Central memory CD8-positive, alpha-beta T cell (primary cell): ENCODE measurements around the gene FAM216B.

Experiments
- ATAC-seq: fragments of 150-1000 bp; cut with Tn5 transposase; replicated peaks from 2 replicates; pipeline ENCODE4 v1.10.0; 2022; ENCODE audit warnings: mild to moderate bottlenecking, moderate FRiP score, moderate number of reproducible peaks; ENCODE audit not compliant: poor library complexity, severe bottlenecking; ENCODE audit errors: extremely low read depth
- DNase-seq, 2 donors: peaks; one replicate each; pipeline ENCODE4 v3.0.0; 2021; ENCODE audit warnings: low spot score in 2 of 2
- H3K27ac Mint-ChIP-seq: one replicate; pipeline ENCODE4 v1.8.0; 2022; ENCODE audit warnings: low read depth, mild to moderate bottlenecking, moderate library complexity, mixed read lengths
- H3K27me3 Mint-ChIP-seq: one replicate; pipeline ENCODE4 v1.8.0; 2022; ENCODE audit warnings: mixed read lengths
- H3K36me3 Mint-ChIP-seq: one replicate; pipeline ENCODE4 v1.8.0; 2022; ENCODE audit warnings: mild to moderate bottlenecking, moderate library complexity, mixed read lengths; ENCODE audit not compliant: insufficient read depth
- H3K4me1 Mint-ChIP-seq: one replicate; pipeline ENCODE4 v1.8.0; 2022; ENCODE audit warnings: mixed read lengths
- H3K4me3 Mint-ChIP-seq: one replicate; pipeline ENCODE4 v1.8.0; 2022; ENCODE audit warnings: mild to moderate bottlenecking, moderate library complexity, mixed read lengths
- H3K9me3 Mint-ChIP-seq: one replicate; pipeline ENCODE4 v1.8.0; 2022; ENCODE audit warnings: mixed read lengths

The FAM216B gene

GRCh38 chr13:42792154-42792553 is 10.8 kb downstream of the FAM216B start:
- peaks cover 22% of the 10 kb centered on the region for H3K27me3 Mint-ChIP-seq
- DNase-seq (no peak), ATAC-seq (no peak)
- H3K36me3 Mint-ChIP-seq, result no peaks in the 10 kb centered on the region
- no peaks in the 10 kb centered on the region for H3K4me1 Mint-ChIP-seq
- no peak overlapping the region for H3K4me3 Mint-ChIP-seq
- no peak overlapping the region for H3K27ac Mint-ChIP-seq
- no peaks in the 10 kb centered on the region for H3K9me3 Mint-ChIP-seq

DNA sequence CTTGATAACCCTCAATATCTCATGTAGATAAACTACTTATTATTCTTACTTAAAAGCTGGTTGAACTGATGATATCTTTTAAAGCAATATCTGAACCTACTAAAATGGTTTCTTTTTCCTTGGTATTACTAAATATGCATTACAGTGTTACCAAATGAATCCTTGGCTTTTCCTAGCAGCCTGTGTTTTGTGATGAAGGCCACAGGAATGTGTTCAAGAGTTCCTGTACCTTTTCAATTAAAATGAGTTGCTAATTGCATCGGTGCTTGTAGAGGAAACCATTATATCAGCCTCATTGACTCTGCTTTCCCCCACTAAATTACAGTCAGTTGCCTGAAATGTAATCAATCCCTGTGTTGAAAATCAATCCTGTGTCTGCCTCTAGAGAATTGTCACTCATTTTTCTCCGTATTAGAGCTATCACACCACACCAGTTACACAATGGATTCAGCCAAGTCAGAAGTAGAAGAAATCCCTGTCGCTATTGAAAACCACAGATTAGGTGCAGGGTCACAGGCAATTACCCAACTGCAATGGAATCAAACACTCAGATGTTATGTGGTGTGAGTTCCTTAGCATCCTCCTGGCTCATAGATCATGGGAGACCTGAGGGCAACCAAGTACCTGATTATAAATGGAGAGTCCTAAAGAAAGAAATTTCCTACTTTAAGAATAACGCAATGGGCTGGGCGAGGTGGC is 13.3 kb downstream of the FAM216B start:
- ATAC-seq, result no peak
- Mint-ChIP-seq H3K4me1 (no peaks in the 10 kb centered on the region), H3K4me3 (no peak overlapping the region), H3K9me3 (no peaks in the 10 kb centered on the region), H3K27ac (no peak overlapping the region), H3K27me3 (peaks cover 34% of the 10 kb centered on the region), H3K36me3 (no peaks in the 10 kb centered on the region)
- DNase-seq, result no peak

DNA sequence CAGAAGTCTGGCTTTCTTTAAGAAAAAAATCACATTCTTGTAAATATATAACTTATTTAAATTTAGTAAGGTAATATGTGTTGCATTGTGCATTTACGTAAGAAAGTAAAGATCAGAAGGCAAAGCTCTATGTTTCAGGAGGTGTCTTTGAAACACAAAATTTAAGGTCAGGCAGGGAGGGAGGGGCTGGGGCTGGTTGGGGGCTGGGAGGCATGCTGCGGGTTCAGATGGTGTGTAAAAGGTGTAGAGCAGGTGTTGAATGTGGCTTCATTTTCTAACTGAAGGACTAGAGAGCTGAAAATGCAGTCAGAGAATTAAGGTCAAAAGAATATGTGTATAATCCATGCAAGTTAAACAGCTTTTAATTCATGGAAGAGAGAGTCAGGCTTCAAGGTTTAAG is 14.3 kb downstream of the FAM216B start:
- Mint-ChIP-seq H3K4me3 (no peak overlapping the region), H3K36me3 (no peaks in the 10 kb centered on the region), H3K4me1 (no peaks in the 10 kb centered on the region), H3K27me3 (peaks cover 34% of the 10 kb centered on the region), H3K9me3 (no peaks in the 10 kb centered on the region), H3K27ac (no peak overlapping the region)
- DNase-seq (no peak), ATAC-seq (no peak)

GRCh38 chr13:42796747-42797356 is 15.5 kb downstream of the FAM216B start:
- no peaks in the 10 kb centered on the region for H3K9me3 Mint-ChIP-seq
- H3K4me1 Mint-ChIP-seq, result no peaks in the 10 kb centered on the region
- H3K36me3 Mint-ChIP-seq, result no peaks in the 10 kb centered on the region
- H3K27me3 Mint-ChIP-seq, result peaks cover 34% of the 10 kb centered on the region
- ATAC-seq (no peak), DNase-seq (no peak)
- no peak overlapping the region for H3K4me3 Mint-ChIP-seq
- H3K27ac Mint-ChIP-seq, result no peak overlapping the region

DNA sequence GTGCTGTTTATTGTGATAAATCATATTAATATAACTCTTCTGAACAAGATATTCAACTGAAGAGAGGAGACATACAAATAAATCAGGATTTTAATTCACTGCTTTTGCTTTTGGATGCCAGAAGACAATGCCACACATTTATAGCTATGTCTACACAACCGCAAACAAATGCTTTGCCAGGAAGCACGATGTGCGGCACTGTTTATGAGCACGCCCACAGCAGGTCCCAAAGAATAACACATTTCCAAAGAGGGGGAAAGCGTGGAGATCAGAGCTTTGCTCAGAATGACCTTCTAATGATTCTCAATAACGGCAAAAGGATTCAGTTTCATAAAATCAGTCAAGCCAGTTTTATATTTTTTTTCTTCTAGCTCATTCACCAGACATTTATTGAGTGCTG is 16.7 kb downstream of the FAM216B start:
- no peak overlapping the region for H3K27ac Mint-ChIP-seq
- H3K4me3 Mint-ChIP-seq, result no peak overlapping the region
- no peaks in the 10 kb centered on the region for H3K9me3 Mint-ChIP-seq
- H3K4me1 Mint-ChIP-seq, result no peaks in the 10 kb centered on the region
- ATAC-seq (no peak), DNase-seq (no peak)
- H3K36me3 Mint-ChIP-seq, result no peaks in the 10 kb centered on the region
- peaks cover 34% of the 10 kb centered on the region for H3K27me3 Mint-ChIP-seq

GRCh38 chr13:42800109-42800643 is 18.8 kb downstream of the FAM216B start:
- Mint-ChIP-seq H3K36me3 (no peaks in the 10 kb centered on the region), H3K9me3 (no peaks in the 10 kb centered on the region), H3K4me1 (no peaks in the 10 kb centered on the region), H3K27me3 (peaks cover 29% of the 10 kb centered on the region), H3K4me3 (no peak overlapping the region), H3K27ac (no peak overlapping the region)
- ATAC-seq (no peak), DNase-seq (no peak)

DNA sequence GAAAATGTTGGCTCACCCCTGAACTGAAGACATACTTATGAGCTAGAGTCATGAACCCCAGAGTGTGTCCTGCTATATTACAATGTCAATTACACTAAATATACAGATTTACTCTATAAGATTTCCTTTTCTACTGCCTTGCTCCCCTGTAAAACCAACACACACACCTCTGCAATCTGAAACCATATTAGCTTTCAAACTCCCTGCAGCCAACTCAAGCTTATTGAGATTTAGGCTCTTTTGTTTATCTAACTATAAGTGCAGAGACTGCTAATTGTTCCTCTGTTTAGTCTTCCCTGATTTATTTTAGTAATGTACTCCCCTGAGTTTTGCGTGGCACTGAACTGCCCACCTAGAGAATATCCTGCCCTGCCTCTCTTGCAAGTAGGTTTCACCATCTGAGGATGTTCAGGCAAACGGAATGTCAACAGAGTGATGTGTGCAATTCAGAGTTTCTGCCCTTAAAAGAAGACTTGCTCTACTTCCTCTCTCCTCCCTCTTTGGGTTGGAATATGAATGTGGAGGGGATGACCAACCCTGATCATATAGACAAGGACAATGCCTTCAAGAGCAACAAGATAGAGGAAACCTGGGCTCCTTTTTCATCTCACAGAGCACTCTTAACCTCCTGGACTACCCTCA is 22.3 kb downstream of the FAM216B start:
- no peak overlapping the region for H3K4me3 Mint-ChIP-seq
- no peaks in the 10 kb centered on the region for H3K4me1 Mint-ChIP-seq
- H3K36me3 Mint-ChIP-seq, result no peaks in the 10 kb centered on the region
- DNase-seq, result no peak
- ATAC-seq, result no peak
- H3K27me3 Mint-ChIP-seq, result peaks cover under 1% of the 10 kb centered on the region
- no peak overlapping the region for H3K27ac Mint-ChIP-seq
- H3K9me3 Mint-ChIP-seq, result no peaks in the 10 kb centered on the region

GRCh38 chr13:42804244-42804874 is 23.0 kb downstream of the FAM216B start:
- no peaks in the 10 kb centered on the region for H3K36me3 Mint-ChIP-seq
- ATAC-seq (no peak), DNase-seq (no peak)
- no peaks in the 10 kb centered on the region for H3K4me1 Mint-ChIP-seq
- H3K4me3 Mint-ChIP-seq, result no peak overlapping the region
- no peaks in the 10 kb centered on the region for H3K9me3 Mint-ChIP-seq
- H3K27me3 Mint-ChIP-seq, result peaks cover 7% of the 10 kb centered on the region
- no peak overlapping the region for H3K27ac Mint-ChIP-seq

DNA sequence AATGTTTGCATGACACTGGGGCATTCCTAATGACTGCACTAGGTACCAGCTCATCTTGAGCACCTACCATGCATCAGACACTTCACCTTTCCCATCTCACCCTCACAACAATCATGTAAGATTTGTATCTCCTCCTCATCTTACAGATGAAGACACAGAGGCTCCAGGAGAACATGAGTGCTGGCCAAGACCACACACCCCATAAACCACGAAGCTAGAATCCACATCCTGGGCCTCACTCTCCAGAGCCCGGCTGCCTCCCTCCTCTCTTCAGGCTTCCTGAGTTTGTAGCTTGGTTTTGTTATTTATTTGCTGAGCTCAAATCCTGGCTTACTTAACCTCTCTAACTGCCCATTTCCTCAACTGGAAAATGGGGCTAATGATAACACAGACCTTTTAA is 25.9 kb downstream of the FAM216B start:
- Mint-ChIP-seq H3K4me3 (no peak overlapping the region), H3K36me3 (no peaks in the 10 kb centered on the region), H3K9me3 (no peaks in the 10 kb centered on the region), H3K27ac (no peak overlapping the region), H3K27me3 (peaks cover 12% of the 10 kb centered on the region), H3K4me1 (no peaks in the 10 kb centered on the region)
- no peak for ATAC-seq
- no peak for DNase-seq

DNA sequence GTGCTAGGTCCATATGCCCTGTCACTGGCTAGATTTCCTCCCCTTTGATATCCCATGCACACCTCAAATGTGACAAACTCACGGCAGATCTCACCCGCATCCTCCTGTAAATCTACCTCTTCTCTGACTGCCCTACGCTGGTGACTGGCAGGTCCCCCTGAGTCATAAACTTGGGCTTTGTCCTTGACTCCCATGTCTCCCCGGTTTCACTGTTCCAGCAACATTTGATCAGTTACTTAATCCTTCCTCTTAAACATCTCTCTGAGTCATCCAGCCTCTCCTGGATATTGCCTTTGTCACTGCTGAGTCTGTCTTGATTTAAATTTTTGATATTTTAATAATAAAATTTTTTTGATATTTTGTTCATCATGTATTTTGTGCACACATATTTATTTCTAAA is 26.5 kb downstream of the FAM216B start:
- peaks cover 12% of the 10 kb centered on the region for H3K27me3 Mint-ChIP-seq
- H3K27ac Mint-ChIP-seq, result no peak overlapping the region
- H3K4me3 Mint-ChIP-seq, result no peak overlapping the region
- ATAC-seq, result no peak
- no peaks in the 10 kb centered on the region for H3K4me1 Mint-ChIP-seq
- H3K36me3 Mint-ChIP-seq, result no peaks in the 10 kb centered on the region
- no peaks in the 10 kb centered on the region for H3K9me3 Mint-ChIP-seq
- no peak for DNase-seq

GRCh38 chr13:42808341-42808940 is 27.1 kb downstream of the FAM216B start:
- Mint-ChIP-seq H3K4me3 (no peak overlapping the region), H3K4me1 (no peaks in the 10 kb centered on the region), H3K27ac (no peak overlapping the region), H3K9me3 (no peaks in the 10 kb centered on the region), H3K27me3 (peaks cover 12% of the 10 kb centered on the region), H3K36me3 (no peaks in the 10 kb centered on the region)
- DNase-seq (no peak), ATAC-seq (no peak)

DNA sequence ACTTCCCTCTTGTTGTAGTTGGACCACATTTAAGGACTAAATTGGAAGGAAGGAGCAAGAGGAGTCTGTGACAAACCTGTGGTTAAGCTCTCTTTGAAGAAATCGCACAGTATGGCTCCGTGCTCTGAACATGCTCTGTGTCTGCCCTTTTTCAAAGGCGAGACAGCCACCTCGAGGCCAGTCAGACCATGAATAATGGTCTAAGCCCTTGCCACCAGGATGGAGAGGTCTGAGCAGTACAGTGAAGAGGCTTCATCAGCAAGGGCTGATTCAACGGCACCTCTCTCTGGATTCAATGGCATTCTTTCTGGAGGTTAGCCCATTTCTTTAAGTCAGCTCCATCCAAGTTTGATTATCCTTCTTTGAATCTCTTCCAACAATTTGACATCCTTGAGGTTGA is 30.9 kb downstream of the FAM216B start:
- Mint-ChIP-seq H3K27me3 (peaks cover 35% of the 10 kb centered on the region), H3K36me3 (no peaks in the 10 kb centered on the region), H3K9me3 (no peaks in the 10 kb centered on the region), H3K27ac (no peak overlapping the region), H3K4me3 (no peak overlapping the region), H3K4me1 (no peaks in the 10 kb centered on the region)
- DNase-seq (no peak), ATAC-seq (no peak)
